GM21447 (cell line): ENCODE data around the gene PIF1.
A peak's percentile ranks its signal among the peaks of the same experiment; 100 is the strongest.
"Not testable (repeated sequence)": the region's sequence is repeated elsewhere in the genome, so short reads cannot be mapped to it uniquely, and the experiment has no call there.

Source experiments
- ATAC-seq: cut with Tn5 transposase; IDR thresholded peaks from one replicate; pipeline ENCODE4 v1.9.1; 2021; ENCODE audit not compliant: unreplicated experiment

PIF1 gene

GRCh38 chr15:64847448-64847847 lies 22.0 kb upstream of the PIF1 start:
- ATAC-seq = no peak

- ATAC-seq = no peak
These were observed 21.6 kb upstream of the PIF1 start for GRCh38 chr15:64847016-64847415.

- ATAC-seq = no peak
These were observed 20.6 kb upstream of the PIF1 start for GRCh38 chr15:64845831-64846595.

GRCh38 chr15:64845183-64845611 lies 19.8 kb upstream of the PIF1 start:
- no peak for ATAC-seq

GRCh38 chr15:64844576-64845145 lies 19.2 kb upstream of the PIF1 start:
- no peak for ATAC-seq

GRCh38 chr15:64843991-64844390 lies 18.5 kb upstream of the PIF1 start:
- ATAC-seq = no peak

- ATAC-seq = no peak
These were observed 17.6 kb upstream of the PIF1 start for GRCh38 chr15:64842986-64843561.

GRCh38 chr15:64842096-64842939 lies 16.9 kb upstream of the PIF1 start:
- no peak for ATAC-seq

GRCh38 chr15:64841344-64842095 lies 16.1 kb upstream of the PIF1 start, which contains the start of gene PLEKHO2:
Gene PLEKHO2, plus strand, starts transcription at chr15:64841915. Its CDS starts 102 bp downstream, at chr15:64842017.
- peak; percentile 57 for ATAC-seq

GRCh38 chr15:64841060-64841343 lies 15.6 kb upstream of the PIF1 start:
- no peak for ATAC-seq

GRCh38 chr15:64837502-64837901 lies 12.1 kb upstream of the PIF1 start:
- no peak for ATAC-seq

- ATAC-seq = no peak
These were observed 10.6 kb upstream of the PIF1 start for GRCh38 chr15:64836023-64836536.

GRCh38 chr15:64833690-64834089 lies 8.2 kb upstream of the PIF1 start:
- no peak for ATAC-seq

GRCh38 chr15:64828985-64829384 lies 3.5 kb upstream of the PIF1 start:
- ATAC-seq = no peak

GRCh38 chr15:64824929-64825430 lies 467 bp downstream of the PIF1 start:
- ATAC-seq = no peak

- ATAC-seq = no peak
These were observed 9.0 kb downstream of the PIF1 start for GRCh38 chr15:64816452-64816851.

GRCh38 chr15:64814965-64815364 lies 10.5 kb downstream of the PIF1 start:
- not testable (repeated sequence) for ATAC-seq

GRCh38 chr15:64814283-64814682 lies 11.2 kb downstream of the PIF1 start:
- ATAC-seq = not testable (repeated sequence)

GRCh38 chr15:64813075-64813474 lies 12.4 kb downstream of the PIF1 start:
- ATAC-seq = peak; percentile 65
